HG03066 (cell line): ENCODE measurements around the gene SRGAP2B.
"Not testable (repeated sequence)": the region's sequence is repeated elsewhere in the genome, so short reads cannot be mapped to it uniquely, and the experiment has no call there.

Source experiments
- ATAC-seq: cut with Tn5 transposase; IDR thresholded peaks from one replicate; pipeline ENCODE4 v1.9.1; 2021; ENCODE audit warnings: low read depth; ENCODE audit not compliant: unreplicated experiment

SRGAP2B gene

DNA sequence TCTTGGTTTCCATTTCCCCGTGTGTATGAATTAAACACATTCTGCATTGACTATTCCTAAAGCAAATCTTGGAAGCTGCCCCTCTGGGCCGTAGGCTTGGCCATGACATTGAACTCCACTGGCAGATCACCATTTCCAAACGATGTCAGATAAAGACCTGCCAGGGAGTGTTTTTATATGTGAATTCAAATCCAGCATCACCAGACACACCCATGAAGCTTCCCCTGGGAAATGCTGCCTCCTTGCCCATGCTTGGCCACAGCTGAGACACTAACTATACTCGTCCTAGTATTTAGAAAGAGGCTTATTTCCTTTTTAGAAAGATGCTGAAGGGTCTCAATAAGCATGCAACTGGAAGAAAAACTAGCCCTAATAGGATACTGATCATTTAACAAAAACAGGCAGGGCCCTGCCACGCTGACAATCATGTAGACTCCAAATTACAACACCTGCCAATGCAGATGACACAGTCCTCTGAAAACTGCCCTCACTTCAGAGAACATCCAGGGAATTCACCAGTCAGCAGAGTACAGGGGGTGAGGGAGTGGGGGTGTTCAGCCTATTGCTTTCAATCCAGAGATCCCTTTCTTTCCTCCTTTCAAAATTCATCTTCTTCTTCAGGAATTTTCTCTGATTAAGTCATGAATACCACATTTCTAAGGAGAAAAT lies 94.9 kb downstream of the SRGAP2B start:
- not testable (repeated sequence) for ATAC-seq

DNA sequence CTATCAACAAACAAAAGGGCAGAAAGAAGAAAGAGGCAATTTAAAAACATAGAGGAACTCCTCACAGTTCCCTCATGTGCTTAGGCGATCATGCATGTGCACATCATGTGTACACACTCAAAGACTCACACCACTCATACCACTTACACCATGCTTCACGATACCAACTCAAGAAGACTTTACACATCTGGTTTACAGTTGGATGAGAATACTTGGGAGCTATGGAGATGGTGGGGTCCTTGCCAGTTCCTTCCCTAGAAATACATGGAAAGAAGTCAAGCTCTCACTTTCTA lies 96.2 kb downstream of the SRGAP2B start:
- ATAC-seq: not testable (repeated sequence)

DNA sequence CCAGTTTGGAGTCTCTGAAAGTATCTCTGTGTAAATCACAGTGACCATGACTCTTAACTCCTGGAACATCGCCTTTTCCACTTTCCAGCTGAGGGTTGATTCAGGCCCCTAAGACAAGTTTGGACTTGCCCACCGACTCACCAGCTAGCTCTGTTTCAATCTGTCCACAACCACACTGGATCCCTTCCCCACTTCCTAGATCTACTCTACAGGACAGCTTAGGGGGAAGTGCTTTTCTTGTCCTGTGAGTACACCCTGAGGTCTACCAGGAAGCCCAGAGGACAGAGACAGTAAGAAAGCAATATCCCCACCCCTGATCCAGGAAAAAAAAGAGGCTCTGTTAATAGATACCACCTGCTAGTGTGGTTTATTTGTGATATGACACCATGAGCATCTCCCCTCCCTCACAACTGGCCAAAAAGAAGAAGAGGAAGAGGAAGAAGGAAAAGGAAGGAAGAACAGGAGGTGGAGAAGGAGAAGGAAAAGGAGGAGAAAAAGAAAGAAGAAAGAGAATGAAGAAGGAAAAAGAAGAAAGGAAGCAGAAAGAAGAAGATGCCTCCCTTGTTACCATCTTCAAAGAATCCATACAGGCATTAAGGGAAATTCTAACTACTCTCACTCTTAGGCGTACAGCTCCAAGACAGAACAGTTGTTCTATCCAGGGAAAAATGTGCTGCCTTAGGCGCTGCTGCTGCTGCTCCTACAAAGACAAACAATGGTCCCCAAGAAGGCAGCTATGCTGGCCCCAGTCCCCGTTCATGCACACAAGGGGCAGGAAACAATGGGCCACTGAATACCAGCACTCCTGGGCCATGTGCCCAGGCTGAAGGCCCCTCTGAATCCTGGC lies 96.8 kb downstream of the SRGAP2B start:
- not testable (repeated sequence) for ATAC-seq

DNA sequence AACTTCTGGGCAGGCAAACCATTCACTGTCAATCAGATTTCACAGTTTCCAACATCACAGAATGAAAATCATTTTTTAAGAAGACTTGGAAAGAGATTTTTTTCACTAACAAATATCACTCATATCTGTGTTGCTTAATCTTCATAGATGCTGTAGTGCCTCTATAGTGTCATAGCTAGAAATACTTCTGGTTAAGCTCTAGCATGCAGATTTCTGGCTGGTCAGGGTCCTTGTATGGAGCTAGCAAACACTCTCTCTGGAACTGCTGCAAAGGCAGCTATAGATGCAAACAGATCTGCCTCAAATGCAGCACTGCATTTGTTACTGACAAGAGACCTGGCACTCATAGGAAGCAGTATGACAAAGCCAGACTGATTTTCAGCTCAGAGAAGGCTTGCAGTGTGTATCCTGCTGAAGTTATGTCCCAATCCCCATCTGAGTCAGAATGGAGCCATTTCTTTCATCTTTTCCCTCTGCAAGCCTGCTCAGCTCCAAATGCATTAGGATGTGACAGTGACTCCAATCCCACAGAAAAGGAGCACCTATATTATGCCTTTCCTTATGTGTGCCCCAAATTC lies 99.2 kb downstream of the SRGAP2B start:
- ATAC-seq: not testable (repeated sequence)

DNA sequence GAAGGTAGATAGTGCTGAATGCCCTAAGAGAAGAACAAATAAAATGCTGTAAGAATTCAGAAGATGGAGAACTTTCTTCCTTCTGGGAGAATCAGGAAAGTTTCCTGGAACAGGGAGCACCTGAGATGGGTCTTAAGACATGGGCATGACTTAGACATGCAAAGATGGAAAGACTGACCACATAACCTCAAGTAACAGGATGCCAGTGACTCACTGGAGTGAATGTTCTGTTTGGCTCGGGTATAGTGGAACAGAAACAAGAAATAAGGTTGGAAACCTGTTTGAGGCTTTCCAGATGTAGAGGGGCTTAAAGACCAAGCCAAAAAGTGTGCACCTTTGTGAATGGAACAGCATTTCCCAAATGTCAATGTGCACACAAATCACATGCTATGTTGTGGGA lies 102.2 kb downstream of the SRGAP2B start:
- ATAC-seq: not testable (repeated sequence)

DNA sequence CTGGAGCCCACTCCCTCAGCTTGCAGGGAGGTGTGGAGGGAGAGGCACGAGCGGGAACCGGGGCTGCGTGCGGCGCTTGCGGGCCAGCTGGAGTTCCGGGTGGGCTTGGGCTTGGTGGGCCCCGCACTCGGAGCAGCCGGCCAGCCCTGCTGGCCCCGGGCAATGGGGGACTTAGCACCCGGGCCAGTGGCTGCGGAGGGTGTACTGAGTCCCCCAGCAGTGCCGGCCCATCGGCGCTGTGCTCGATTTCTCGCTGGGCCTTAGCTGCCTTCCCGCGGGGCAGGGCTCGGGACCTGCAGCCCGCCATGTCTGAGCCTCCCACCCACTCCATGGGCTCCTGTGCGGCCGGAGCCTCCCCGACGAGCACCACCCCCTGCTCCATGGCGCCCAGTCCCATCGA lies 104.5 kb downstream of the SRGAP2B start:
- ATAC-seq: not testable (repeated sequence)

DNA sequence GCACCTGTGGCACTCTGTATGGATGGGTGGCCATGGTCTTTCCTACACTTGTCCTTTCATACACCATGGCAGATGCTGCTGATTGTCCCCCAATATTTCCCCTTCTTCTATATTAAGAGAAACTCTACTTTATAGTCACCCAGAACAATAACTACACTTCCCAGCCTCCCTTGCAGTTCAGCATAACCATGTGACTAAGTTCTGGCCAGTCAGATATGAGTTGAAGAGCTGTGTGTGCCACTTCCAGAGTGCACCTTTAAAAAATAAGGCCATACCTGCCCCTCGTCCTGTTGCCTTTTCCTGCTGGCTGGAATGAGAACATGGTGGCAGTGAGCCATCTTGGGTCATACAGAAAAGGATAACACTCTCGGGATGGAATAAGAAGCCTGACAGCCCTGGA lies 108.0 kb downstream of the SRGAP2B start:
- not testable (repeated sequence) for ATAC-seq

DNA sequence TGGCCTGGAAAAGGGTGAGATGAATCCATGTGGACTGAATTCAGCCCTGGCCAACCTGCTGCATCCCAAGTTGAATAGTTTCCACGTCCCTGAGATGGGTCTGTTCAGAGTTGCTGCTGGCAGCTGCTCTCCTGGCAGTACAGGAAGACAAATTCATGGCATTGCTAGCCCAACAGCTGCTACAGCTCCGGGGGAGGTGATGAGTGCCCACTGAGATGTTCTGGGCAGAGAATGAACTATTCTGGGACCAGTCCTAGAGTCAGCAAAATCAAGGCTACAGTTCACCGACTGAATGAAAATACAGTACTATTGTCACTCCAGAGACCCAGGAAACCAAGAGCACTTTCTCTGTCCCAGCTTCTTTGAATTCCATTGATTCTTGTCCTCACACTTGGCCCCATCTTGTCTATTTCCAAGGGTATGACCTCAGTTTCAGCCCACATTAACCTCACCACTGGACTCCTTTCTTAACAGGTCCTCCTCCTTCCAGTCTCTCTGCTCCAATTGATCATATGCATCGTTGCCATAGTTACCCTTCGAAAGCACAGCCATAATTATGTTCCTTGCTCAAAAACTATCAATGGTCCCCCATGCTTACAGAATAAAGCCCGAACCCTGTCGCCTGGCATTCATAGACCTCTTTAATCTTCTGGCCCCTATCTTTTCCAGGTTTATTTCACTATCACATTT lies 108.8 kb downstream of the SRGAP2B start:
- ATAC-seq: not testable (repeated sequence)

DNA sequence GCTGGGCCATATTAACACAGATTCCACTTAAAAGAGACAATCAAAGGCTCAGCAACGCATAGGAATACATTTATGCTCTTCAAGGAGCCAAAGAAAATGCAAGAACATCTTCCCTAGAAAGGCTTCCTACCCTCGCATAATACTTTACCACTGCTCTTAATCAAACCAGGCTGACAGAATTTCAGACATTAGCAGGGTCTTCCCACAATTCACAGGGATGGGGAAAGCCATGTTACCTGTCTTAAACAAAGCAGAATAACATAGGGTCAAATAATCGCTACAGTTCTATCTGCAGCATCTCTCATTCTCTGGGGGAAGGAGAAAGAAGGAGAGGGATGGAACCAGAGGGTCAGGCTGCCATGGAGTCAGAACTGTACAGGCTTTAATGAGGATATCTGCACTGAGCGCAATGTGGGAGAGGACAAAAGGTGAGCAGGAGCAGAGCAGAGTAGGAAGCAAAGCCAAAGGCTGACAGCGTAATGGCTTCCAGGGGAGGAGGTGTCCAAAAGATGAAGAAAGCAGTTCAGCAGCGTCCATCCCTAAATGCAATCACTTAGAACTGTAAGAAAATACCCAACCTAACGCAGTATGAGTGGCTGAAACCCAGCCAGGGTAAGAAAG lies 109.5 kb downstream of the SRGAP2B start:
- not testable (repeated sequence) for ATAC-seq

DNA sequence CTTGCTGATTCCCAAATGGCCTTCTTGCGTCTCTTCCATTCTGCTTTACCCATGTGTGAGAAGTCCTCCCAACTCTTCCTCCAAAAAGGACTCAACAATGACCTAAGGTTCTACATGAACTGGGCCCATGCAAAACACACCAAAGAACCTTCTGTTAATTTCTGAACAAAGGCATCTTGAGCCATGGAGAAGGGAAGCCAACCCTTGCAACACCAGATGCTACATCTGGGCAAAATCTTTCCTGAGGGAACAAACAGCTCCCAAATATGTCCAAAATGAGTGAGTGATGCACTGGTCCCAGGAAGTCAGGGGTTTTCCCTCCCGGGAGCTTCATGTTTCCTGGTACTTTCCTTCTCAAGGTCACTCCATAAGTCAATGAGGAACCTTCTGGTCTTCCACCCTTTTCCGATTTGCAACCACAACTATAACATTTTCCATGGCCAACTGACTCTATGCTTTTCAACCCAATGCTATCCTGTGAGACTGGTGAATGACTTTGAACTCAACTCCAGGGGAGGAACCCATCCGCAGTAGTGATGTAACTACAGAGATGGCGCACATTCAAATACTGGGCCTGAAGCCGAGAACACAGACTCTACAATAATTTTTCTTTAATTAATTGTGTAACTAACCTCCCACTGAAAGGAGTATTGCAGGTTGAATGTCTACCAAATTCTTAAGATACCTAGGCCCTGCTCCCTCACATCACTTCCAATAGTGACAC lies 112.2 kb downstream of the SRGAP2B start:
- not testable (repeated sequence) for ATAC-seq

DNA sequence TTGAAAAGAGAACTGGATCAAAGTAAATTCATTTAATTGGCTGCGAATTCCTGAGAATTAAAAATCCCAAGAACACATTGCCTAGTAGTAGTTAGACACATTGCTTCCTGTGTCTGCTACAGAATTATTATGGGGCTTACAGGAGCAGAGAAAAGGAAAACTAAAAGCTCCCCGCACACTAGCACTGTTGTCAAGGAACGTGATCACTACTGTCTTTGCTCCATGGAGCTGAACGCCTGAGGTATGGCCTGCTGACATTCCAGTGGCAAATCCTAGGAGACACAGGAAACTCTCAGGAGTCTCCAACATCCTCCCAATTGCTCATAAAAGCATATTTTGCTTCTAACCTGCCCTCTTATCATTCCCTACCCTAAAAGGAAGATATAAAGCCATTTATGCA lies 114.0 kb downstream of the SRGAP2B start:
- ATAC-seq: not testable (repeated sequence)

DNA sequence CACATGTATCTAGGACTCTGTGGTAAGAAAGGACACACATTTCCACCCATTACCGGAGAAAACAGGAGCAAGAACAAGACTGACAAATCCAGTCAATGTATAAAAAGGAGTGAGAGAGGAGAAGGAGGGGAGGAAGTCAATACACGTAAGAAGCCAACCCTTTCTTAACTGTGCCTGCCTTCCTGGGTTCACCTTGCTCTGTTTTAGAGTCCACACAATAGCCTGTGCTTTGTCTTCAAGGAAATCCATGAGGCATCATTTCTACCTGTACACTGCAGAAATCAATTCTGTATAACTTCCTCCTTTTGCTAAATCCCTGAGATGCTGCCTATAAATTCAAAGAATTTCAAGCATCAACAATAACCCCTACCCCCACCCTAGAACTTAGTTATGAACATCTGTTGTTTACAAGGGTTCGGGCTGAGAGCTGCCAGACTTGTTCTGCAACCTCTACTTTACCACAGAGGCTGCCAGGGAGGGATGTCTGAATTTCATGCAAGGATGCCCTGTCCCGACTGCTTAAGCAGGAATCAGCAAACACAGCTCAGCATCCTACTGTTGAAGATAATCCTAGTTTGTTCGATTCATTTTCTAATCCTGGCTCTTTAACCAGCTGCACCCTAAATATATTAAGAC lies 115.0 kb downstream of the SRGAP2B start:
- not testable (repeated sequence) for ATAC-seq

DNA sequence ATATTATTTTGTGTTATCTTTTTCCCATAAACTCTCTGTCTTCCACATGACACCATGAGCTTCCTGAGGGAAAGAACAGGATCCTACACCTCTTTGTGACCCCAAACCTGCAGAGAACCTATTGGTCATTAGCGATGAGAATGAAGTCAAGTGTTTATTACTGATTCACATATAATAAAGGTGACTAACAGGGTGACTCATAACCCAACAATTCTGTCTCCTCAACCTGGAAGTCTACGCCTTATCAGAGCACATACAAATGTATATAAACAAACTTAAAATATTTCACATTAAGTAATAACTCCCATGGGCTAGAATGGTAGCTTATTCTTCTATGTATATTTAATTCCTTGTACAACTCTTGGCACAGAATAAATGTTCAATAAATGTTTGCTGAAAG lies 117.3 kb downstream of the SRGAP2B start:
- ATAC-seq: not testable (repeated sequence)

DNA sequence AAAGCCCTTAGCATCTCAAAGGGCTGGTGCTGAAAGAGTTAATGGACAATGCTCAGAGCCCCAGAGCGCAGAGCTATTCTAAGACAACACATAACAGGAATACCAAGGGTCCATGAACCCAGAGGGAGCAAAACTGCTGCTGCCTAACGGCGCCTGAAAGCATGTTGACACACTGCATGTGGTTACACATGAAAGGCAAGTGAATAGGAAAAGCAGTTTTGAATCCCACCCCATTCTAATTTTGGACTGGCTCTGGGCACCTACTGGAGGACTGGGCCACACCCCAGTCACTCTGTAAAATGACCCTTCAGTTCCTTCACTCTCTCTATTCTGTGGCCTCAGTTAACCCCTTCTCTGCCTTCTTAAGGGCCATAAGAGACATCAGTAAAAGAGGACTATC lies 123.2 kb downstream of the SRGAP2B start:
- not testable (repeated sequence) for ATAC-seq

DNA sequence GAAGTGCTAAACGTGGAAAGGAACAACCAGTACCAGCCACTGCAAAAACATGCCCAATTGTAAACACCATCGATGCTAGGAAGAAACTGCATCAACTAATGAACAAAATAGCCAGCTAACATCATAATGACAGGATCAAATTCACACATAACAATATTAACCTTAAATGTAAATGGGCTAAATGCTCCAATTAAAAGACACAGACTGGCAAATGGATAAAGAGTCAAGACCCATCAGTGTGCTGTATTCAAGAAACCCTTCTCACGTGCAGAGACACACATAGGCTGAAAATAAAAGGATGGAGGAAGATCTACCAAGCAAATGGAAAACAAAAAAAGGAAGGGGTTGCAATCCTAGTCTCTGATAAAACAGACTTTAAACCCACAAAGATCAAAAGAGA lies 128.6 kb downstream of the SRGAP2B start:
- ATAC-seq: not testable (repeated sequence)

DNA sequence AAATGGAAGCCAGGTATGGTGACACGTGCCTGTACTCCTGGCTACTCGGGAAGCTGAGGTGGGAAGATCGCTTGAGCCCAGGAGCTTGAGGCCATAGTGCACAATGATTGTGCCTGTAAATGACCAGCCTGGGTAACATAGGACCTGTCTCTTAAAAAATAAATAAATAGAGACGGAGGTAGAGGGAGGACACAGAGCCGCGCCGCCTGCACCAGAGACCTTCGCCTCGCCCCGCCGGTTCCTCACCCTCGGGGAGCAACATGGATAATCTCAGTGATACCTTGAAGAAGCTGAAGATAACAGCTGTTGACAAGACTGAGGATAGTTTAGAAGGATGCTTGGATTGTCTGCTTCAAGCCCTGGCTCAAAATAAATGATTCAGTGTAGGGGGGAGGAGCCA lies 130.4 kb downstream of the SRGAP2B start:
- not testable (repeated sequence) for ATAC-seq

DNA sequence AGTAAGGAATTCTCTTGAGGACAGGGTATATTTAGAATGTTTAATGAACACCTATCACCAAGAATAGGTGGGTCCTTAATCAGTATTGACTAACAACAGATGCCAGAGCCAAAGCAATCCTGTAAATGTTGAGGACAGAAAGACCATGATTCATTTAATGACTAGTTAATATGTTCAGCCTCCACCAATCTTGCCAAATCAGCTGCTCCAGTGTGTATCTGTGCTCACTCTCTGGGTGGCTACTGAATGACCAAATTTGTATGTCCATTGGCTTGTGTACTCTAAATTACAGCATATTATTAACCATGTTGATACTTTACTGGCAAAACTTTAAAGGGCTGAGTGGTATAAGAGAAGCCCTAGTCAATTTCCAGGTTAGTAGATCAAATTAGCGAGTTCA lies 130.9 kb downstream of the SRGAP2B start:
- not testable (repeated sequence) for ATAC-seq

DNA sequence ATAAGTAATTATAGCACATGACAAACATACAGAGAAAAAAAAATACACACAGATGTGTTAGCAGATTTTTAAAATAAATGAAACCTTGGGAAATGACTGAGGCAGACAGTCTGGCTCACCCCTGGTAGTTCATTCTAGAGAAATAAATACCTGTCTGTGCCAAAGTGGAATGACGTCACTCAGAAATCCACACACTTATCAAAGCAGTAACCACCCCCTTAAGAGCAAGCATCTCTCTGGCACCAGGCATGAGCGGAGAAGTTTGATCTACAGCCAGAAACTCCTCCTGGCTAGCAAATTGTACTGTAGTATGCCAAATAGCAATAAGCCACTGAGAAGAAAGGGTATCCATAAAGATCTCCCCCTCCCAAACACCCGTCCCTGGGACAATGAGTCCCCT lies 131.6 kb downstream of the SRGAP2B start:
- not testable (repeated sequence) for ATAC-seq
